ENCODE data around the gene CCDC30. TPM values are rescaled to one million over a fixed set of nuclear protein-coding genes. Genes with fewer than 3 reads are reported as not detected.
"Not testable (repeated sequence)": the region's sequence is repeated elsewhere in the genome, so short reads cannot be mapped to it uniquely, and the experiment has no call there.

The CCDC30 gene
- total RNA-seq, 1 donor from 2014 or later, result 9.3 TPM

DNA sequence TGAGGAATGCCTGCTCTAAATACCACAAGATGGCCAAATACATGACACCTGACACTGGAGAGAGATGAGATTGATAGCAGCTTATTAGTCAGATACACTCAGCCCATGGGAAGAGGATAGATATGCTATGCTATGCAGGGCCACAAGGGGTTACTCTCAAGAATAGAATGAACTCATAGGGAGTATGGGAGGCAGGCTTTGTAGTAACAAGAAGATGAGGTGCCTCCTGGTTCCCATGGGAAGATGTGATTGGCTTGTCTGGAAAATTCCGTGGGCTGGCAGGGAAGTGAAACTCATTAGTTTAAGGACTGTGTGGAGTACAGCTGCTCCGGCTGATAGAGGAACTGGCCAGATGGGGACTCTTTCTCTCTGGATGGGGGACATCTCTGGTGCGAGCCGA lies 16.5 kb downstream of the CCDC30 start:
- DNase-seq (ENCODE audit: extremely low spot score, unreplicated experiment), result no peak

GRCh38 chr1:42480921-42481320 lies 17.8 kb downstream of the CCDC30 start:
- TF ChIP-seq, protein P1, sequence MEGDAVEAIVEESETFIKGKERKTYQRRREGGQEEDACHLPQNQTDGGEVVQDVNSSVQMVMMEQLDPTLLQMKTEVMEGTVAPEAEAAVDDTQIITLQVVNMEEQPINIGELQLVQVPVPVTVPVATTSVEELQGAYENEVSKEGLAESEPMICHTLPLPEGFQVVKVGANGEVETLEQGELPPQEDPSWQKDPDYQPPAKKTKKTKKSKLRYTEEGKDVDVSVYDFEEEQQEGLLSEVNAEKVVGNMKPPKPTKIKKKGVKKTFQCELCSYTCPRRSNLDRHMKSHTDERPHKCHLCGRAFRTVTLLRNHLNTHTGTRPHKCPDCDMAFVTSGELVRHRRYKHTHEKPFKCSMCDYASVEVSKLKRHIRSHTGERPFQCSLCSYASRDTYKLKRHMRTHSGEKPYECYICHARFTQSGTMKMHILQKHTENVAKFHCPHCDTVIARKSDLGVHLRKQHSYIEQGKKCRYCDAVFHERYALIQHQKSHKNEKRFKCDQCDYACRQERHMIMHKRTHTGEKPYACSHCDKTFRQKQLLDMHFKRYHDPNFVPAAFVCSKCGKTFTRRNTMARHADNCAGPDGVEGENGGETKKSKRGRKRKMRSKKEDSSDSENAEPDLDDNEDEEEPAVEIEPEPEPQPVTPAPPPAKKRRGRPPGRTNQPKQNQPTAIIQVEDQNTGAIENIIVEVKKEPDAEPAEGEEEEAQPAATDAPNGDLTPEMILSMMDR (conservative IDR thresholded peaks at IDR 0.05), result no peak
- no peak overlapping the region for H3K27ac Mint-ChIP-seq
- no peaks in the 10 kb centered on the region for H3K4me1 Mint-ChIP-seq (ENCODE audit: unreplicated experiment)
- H3K36me3 Mint-ChIP-seq, result peaks cover 11% of the 10 kb centered on the region
- no peak overlapping the region for H3K4me3 Mint-ChIP-seq
- no peak for DNase-seq (ENCODE audit: extremely low spot score, unreplicated experiment)
- H3K9me3 Mint-ChIP-seq, result no peaks in the 10 kb centered on the region
- H3K27me3 Mint-ChIP-seq, result no peaks in the 10 kb centered on the region

More for the DNA sequence above, 16.5 kb downstream of the CCDC30 start:
- H3K27ac Mint-ChIP-seq, result no peak overlapping the region
- peaks cover 11% of the 10 kb centered on the region for H3K36me3 Mint-ChIP-seq
- no peaks in the 10 kb centered on the region for H3K27me3 Mint-ChIP-seq
- H3K4me1 Mint-ChIP-seq (ENCODE audit: unreplicated experiment), result no peaks in the 10 kb centered on the region
- TF ChIP-seq, protein P1 (conservative IDR thresholded peaks at IDR 0.05), result peak; percentile 50
- H3K4me3 Mint-ChIP-seq, result no peak overlapping the region
- H3K9me3 Mint-ChIP-seq, result no peaks in the 10 kb centered on the region

GRCh38 chr1:42482635-42483153 lies 19.6 kb downstream of the CCDC30 start:
- no peak for DNase-seq (ENCODE audit: extremely low spot score, unreplicated experiment)
- no peaks in the 10 kb centered on the region for H3K9me3 Mint-ChIP-seq
- H3K4me1 Mint-ChIP-seq (ENCODE audit: unreplicated experiment), result no peaks in the 10 kb centered on the region
- H3K27me3 Mint-ChIP-seq, result no peaks in the 10 kb centered on the region
- no peak overlapping the region for H3K4me3 Mint-ChIP-seq
- peaks cover 11% of the 10 kb centered on the region for H3K36me3 Mint-ChIP-seq
- TF ChIP-seq, protein P1 (conservative IDR thresholded peaks at IDR 0.05), result no peak
- H3K27ac Mint-ChIP-seq, result no peak overlapping the region

GRCh38 chr1:42484382-42484781 lies 21.3 kb downstream of the CCDC30 start:
- Mint-ChIP-seq H3K36me3 (peaks cover 10% of the 10 kb centered on the region), H3K27me3 (no peaks in the 10 kb centered on the region), H3K9me3 (no peaks in the 10 kb centered on the region), H3K4me1 (ENCODE audit: unreplicated experiment) (no peaks in the 10 kb centered on the region), H3K4me3 (no peak overlapping the region), H3K27ac (no peak overlapping the region)
- TF ChIP-seq, protein P1 (conservative IDR thresholded peaks at IDR 0.05), result no peak
- DNase-seq (ENCODE audit: extremely low spot score, unreplicated experiment), result no peak

GRCh38 chr1:42490237-42490636 lies 27.2 kb downstream of the CCDC30 start:
- no peak overlapping the region for H3K27ac Mint-ChIP-seq
- TF ChIP-seq, protein P1 (conservative IDR thresholded peaks at IDR 0.05), result no peak
- H3K9me3 Mint-ChIP-seq, result no peaks in the 10 kb centered on the region
- no peak overlapping the region for H3K4me3 Mint-ChIP-seq
- DNase-seq (ENCODE audit: extremely low spot score, unreplicated experiment), result no peak
- no peaks in the 10 kb centered on the region for H3K4me1 Mint-ChIP-seq (ENCODE audit: unreplicated experiment)
- peaks cover 17% of the 10 kb centered on the region for H3K36me3 Mint-ChIP-seq
- no peaks in the 10 kb centered on the region for H3K27me3 Mint-ChIP-seq

- H3K27me3 Mint-ChIP-seq; H3K9me3 Mint-ChIP-seq; H3K4me3 Mint-ChIP-seq; H3K4me1 Mint-ChIP-seq (ENCODE audit: unreplicated experiment); H3K27ac Mint-ChIP-seq; DNase-seq (ENCODE audit: extremely low spot score, unreplicated experiment): not testable (repeated sequence)
- H3K36me3 Mint-ChIP-seq, result peaks cover 33% of the 10 kb centered on the region
These were observed 38.9 kb downstream of the CCDC30 start for GRCh38 chr1:42502031-42502430.

All from type B pancreatic cell (in vitro differentiated cells).